Stimulated activated naive CD8-positive, alpha-beta T cell treated with anti-CD3 and anti-CD28 coated beads, Interleukin-15, Interleukin-2, amounts not matched to agents 100 U/mL and 50 U/mL, for 24 hours (primary cell): ENCODE results near the gene SKA3.
"Not testable (repeated sequence)": the region's sequence is repeated elsewhere in the genome, so short reads cannot be mapped to it uniquely, and the experiment has no call there.

Experiments
- ATAC-seq: fragments of 150-1000 bp; cut with Tn5 transposase; one replicate; pipeline ENCODE4 v1.10.0; 2021
- DNase-seq: peaks from one replicate; pipeline ENCODE4 v3.0.0; 2021

The SKA3 gene

DNA sequence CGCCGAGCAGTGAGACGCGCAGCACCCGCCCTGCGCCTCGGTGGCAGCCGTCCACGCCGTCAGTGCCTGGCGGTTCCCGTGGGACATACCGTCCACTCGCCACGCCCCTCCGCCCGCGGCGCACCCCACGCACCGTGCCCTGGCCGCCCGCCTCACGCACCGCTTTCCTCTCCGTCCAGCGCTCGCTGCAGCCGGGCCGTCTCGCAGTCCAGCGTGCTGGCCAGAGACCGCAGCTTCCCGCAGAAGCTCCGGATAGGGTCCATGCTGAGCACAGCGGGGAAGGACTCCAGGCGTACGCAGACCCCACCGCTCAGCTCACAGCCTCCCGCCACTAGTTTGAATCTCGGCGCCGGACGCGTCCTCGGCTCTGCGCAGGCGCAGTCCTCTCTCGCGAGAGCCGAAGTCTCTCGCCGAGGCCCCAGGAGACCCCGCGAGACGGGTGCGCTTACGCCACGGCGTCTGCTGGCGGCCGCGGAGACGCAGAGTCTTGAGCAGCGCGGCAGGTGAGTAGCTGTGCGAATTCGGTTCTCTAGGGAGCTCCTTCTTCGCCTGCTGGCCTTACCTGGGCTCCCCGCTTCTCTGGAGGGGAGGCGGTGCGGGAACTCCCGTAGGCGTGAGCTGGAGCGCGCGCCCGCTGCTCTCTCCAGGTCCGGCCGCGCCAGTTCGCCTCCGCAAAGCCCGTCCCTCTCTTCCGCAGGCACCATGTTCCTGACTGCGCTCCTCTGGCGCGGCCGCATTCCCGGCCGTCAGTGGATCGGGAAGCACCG lies at the start of gene SKA3, which contains the start of gene MRPL57:
Gene SKA3, minus strand, starts transcription at position 338 of the 767 bp plus-strand sequence. Its CDS starts 75 bp downstream, at position 263.
Gene MRPL57, plus strand, starts transcription at position 444 of the 767 bp plus-strand sequence. Its CDS starts 259 bp downstream, at position 703.
- DNase-seq (peak; percentile 94), ATAC-seq (peak; percentile 95)

DNA sequence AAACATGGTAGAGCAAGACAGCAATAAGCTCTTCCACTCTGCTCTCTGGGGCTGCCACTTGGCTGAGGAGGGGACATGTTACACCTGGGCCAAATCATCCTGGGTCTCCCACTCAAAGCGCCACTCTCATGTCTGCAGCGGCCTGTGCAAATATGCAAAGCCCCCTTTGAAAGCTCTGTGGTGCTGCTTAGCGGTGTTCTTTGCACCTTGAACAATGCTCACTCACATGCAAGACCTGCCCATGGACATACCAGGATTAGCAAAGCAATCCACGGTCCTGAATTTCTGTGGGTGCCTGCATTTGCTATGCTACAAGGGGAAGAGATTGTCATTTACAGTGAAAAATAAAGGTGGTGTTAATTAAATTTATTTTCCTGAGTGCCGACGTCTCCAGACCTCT lies 48.7 kb upstream of the SKA3 start:
- no peak for ATAC-seq

DNA sequence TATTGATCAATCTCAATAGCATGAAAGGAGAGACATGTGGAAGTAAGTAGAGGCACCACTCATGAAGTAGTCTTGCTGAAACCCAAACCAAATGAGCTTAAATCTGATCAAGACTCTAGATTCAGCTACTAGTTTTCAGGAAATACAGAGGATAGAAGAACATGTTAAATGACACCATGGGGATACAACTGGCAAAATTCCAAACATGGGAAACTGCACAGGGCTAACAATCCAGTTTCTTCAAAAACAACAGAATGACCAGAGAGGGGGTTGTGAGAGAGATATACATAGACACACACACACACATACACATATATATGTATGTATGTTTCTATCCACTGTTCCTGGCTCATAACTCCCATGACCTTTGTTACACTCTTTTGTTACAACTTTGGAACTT lies 44.9 kb upstream of the SKA3 start:
- DNase-seq (no peak), ATAC-seq (no peak)

More for the DNA sequence above, 48.7 kb upstream of the SKA3 start:
- no peak for DNase-seq

DNA sequence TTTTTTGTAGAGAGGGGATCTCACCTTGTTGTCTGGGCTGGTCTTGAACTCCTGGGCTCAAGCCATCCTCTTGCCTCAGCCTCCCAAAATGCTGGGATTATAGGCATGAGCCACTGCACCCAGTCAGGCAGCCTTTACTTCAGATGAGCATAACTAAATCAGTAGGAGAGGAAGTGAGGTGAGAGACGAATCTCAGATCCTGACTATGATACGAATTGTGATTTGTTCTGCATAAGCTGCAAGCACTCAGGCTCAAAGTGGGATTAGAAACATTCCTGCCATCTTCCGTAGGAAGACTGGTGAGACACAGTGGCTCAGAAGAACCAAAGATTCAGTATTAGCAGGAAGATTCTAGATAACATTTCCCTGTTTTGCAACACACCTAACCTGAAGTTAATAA lies 43.4 kb upstream of the SKA3 start:
- not testable (repeated sequence) for DNase-seq, ATAC-seq

DNA sequence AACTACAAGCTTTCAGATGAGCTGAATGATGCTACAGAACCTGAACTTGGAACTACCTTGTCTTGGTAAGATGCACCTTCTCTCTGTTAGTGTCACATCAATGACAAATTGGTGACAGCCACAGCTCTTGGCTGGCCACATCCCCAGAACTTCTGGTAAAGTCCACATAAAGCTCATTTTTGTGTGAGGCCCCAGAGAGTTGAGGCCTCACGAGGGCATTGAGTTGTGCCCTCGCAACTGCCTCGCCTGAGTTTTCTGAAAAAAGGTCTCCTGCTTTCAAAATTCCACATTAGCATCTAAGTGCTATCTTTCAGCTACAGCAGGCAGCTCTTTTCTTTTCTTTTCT lies 42.7 kb upstream of the SKA3 start:
- ATAC-seq (peak; percentile 43), DNase-seq (no peak)

DNA sequence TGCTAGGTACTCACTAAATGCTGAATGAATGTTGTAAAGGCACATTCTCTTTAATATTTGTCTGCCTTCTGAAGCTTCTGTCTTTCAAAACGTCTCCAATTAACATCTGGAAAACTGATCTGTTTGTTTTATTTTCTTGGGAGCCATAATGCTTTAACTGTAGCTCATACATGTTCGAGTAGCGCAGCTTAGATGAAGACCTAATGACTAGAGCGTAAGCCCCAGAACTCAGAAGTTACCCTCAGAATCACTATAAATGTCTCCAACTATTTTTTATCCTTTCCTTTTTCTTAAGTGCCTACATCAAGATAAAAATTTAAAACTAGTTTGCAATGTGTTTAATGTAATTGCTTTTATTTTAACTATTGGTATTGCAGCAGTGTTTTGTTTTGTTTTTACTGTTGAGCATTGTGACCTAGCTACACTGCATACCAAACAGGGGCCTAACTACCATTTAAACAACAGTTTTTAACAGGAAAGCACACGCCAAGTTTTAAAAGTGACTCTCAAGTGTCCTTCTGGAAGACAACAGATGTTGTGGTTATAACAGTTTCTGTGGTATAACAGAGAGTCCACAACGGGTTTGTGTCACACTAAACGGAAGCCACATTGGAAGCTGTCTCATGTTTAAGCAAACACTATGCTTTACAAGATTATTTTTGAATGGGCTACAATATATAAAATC lies 42.1 kb upstream of the SKA3 start:
- ATAC-seq (peak; percentile 82), DNase-seq (no peak)

DNA sequence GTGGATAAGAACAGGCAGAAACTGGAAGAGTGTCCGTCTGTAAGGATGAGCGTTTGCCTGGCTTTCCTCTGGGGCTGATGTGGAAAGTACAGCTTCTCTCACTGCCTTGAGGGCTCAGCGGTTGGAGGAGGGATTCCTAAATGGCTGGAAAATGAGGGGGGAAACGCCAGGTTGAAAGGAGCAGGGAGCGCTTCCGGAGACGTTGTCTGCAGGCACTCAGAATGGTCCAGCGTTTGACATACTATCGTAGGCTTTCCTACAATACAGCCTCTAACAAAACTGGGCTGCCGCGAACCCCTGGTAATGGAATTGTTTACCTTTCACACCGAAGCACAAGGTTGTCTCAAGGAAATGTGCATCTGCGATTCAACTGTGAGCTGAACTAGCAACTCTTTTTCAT lies 40.0 kb upstream of the SKA3 start:
- ATAC-seq (no peak), DNase-seq (no peak)

DNA sequence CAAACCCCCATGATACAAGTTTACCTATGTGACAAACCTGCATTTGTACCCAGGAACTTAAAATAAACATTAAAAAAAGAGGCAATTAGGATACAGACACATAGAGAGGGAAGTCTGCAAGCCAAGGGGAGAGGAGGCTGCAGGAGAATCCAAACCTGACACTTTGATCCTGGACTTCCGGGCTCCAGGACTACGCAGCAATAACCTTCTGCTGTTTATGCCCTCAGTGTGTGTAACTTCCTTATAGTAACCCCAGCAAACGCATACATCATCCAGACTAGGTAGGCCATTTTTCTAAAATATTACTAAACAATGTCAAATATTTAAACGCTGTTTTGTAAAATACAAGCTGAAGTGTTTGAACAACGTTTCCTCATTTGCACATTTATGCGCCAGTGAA lies 39.1 kb upstream of the SKA3 start:
- not testable (repeated sequence) for ATAC-seq, DNase-seq

DNA sequence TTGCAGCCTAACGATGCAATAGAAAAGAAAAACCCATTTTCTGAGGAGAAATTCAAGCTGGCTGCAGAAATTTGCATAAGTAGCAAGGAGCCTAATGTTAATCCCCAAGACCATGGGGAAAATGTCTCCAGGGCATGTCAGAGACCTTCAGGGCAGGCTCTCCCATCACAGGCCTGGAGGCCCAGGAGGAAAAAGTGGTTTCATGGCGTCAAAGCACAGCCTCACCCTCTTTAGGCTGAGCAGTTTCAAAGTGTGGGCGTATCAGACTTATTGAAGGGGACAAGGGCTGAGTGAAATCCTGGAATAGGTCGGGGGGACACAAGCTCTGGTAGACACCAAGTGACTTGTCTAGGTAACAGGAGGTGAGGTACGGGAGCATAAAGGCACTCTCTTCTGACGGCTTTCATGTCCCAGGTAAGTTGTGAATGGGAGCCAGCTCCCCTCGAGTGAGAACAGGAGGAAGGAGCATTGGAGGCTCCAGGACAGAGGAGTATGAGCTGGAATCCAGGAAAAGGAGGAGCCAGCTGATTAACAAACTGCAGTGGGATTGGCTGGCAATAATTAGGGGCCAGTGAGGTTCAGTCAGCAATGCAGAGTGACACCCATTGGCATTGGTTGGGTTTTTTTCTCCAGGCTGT lies 35.9 kb upstream of the SKA3 start:
- ATAC-seq (no peak), DNase-seq (no peak)

DNA sequence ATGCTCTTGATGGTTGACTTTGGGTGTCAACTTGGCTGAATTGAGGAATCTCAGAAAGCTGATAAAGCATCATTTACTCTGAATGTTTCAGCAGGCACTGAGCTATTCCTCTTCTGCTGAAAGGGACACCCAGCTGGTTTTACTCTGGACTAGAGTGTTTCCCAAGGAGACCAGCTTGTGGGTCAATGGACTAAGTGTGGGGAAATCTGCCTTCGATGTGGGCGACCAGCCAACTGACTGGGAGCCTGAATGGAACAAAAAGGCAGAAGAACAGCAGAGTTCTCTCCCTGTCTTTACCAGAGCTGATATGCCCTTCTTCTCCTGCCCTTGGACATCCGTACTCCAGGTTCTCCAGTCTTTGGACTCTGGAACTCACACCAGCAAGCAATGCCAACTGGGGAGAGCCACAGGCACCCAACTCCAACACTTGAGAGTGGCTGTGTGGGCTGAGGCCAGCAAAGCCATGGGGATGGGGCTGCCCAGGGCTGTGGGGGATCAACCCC lies 32.4 kb upstream of the SKA3 start:
- ATAC-seq: no peak
- no peak for DNase-seq

DNA sequence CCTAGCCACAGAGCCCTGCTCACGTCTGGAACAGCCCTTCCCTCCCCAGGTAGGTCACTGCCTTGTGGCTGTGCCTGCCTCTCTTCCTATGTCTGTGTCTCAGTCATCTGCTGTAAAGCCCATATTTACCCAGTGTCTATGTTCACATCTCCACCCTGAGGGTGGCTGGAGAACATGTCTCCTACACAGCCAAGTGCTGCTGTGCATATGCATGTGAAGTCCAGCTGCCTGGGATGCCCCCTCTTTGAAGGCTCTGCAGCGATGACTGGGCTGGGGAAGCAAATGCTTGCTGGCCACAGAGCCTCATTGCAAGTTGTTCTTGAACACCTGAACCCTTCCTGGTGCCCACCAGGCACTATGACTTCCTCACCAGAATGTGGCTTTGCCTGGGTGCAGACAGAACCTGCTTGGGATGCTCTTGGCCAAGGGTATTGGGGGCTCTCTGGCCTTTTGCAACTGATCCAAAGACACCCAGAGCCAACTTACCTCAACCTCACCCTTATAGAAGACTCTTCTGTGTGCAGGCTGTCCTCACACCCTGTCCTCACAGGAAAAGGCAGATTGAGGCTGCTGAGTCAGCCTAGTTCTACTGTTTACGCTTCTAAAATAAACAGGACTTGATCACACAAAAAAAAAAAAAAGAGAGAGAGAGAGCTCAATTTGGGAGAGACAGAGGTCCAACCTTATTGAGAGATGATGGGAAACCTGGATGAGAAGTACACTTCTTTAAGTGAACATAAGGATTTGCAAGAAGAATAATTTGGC lies 26.6 kb upstream of the SKA3 start:
- ATAC-seq (no peak), DNase-seq (no peak)

DNA sequence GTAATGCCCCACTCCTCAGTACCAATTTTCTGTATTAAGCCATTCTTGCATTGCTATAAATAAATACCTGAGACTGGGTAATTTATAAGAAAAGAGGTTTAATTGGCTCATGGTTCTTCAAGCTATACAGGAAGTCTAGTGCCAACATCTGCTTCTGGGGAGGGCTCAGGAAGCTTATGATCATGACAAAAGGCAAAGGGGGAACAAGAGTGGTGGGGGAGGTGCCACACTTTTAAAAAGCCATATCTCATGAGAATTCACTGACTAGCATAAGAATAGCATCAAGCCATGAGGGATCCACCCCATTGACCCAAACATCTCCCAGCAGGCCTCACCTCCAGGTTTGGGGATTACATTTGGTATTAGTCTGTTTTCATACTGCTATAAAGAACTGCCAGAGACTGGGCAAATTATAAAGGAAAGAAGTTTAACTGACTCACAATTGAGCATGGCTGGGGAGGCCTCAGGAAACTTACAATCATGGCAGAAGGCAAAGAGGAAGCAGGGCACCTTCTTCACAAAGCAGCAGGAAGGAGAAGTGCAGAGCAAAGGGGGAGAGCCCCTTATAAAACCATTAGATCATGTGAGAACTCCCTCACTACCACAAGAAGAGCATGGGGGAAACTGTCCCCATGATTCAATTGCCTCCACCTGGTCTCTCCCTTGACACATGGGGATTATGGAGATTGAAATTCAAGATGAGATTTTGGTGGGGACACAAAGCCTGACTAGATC lies 25.3 kb upstream of the SKA3 start:
- not testable (repeated sequence) for ATAC-seq, DNase-seq

DNA sequence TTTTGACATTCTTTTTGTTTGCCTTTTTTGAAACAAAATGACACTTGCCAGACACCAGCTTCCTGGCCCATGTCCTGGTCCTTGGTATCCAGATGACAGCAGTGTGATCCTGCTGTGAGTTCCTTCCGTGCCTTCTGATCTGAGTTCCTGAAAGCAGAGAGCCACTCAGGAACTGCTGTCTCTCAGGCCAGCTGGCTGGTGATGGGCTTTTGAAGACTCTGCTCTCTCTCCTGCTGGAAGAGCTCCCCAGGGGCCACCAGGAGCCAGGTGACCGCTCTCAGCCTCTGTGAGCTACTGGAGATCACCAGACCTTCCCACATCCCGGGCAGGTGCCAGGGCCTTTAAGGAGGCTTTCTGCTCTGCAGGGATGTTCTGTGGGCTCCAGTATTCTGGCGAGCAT lies 22.0 kb upstream of the SKA3 start:
- DNase-seq, ATAC-seq: not testable (repeated sequence)

DNA sequence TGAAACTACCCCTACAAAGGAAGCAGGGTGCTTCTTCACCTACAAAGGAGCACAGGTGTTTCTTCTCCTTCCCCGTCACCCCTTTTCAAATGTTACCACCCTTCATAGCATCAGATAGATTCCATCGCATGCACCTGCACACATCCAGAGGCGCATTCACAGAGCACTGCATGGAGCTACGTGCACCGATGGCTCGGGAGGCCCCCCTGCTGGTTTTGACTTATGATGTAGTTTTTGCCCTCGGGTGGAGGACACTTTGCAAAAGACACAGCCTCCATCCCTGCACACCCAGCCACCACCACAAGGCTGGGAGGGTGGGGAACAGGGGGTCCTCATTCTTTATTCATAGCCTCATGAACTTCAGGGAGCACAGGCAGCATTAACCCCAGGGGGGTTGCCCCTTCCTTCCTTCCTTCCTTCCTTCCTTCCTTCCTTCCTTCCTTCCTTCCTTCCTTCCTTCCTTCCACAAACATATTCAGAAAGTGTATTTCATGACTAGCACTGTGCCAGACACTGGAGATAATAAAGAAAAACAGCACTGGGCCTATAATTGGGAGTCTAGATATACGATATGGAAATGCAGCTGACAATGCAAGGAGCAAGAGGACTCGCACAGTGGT lies 21.4 kb upstream of the SKA3 start:
- not testable (repeated sequence) for DNase-seq, ATAC-seq

DNA sequence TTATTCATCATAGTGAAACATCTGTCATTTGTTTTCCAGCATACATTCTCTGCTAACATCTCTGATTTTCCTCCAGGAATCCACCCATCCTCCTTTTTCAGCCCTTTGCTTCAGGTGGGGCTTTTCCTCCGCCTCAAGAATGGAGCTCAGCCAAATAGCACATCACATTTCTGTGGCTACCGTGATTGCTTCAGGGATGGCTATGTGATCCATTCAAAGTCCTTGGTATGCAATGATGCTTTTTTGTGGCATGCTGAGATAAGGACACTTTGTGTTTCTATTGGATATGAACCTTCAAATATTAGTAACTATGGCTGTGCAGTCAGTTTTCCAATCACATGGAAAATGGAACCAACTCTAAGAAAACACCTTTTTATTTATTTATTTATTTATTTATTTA lies 18.4 kb upstream of the SKA3 start:
- DNase-seq, ATAC-seq: not testable (repeated sequence)

DNA sequence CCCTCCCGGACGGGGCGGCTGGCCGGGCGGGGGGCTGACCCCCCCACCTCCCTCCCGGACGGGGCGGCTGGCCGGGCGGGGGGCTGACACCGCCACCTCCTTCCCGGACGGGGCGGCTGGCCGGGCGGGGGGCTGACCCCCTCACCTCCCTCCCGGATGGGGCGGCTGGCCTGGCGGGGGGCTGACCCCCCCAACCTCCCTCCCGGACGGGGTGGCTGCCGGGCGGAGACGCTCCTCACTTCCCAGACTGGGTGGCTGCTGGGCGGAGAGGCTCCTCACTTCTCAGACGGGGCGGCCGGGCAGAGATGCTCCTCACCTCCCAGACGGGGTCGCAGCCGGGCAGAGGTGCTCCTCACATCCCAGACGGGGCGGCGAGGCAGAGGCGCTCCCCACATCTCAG lies 10.1 kb upstream of the SKA3 start:
- not testable (repeated sequence) for ATAC-seq, DNase-seq

DNA sequence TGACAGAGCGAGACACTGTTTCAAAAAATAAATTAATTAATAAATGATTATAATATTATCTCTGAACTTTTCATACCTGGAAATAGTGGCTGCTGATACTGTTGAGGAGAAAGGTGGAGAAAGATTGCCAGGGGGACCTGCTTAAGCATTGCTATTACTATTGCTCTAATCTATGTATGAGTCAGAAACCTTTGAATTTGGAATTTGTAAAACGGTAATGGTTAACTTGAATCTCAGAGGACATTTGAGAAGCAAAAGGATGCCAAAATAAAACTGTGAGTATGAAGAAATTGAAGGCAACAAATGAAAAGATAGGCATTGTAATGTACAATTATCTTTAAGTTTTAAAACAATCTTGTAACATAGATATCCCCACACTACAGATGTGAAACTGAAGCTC lies 5.3 kb upstream of the SKA3 start:
- DNase-seq (no peak), ATAC-seq (no peak)

DNA sequence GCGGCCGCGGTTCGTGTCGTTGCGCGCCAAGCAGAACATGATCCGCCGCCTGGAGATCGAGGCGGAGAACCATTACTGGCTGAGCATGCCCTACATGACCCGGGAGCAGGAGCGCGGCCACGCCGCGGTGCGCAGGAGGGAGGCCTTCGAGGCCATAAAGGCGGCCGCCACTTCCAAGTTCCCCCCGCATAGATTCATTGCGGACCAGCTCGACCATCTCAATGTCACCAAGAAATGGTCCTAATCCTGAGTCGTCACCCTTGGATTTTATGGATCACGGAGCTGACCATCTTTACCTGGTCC lies 581 bp upstream of the SKA3 start:
- ATAC-seq (peak; percentile 14), DNase-seq (no peak)

DNA sequence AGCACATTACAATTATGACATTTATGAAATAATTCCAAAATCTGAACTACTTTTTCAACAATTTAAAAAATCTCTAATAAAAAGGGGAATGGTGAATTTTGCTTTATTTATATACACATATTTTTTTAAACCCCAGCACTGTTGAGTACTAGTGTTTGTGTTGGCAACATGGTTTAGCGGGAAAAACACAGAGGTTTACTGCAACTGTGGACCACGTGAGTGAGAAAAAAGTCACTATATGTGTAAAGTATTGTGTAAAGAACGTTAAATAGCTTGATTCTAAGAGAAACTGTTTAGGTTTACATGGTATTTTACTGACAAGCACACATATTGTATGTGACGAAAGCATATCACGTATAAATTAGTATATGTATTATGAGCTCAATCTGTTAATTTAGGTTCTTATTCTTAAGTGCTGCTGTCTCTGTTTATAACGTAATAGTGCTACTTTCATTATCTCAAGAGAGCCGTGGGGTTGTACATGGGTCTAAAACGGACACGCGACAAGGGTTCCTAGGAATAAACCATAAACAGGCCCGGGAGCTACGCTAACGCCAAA lies 617 bp downstream of the SKA3 start:
- ATAC-seq (no peak), DNase-seq (no peak)

DNA sequence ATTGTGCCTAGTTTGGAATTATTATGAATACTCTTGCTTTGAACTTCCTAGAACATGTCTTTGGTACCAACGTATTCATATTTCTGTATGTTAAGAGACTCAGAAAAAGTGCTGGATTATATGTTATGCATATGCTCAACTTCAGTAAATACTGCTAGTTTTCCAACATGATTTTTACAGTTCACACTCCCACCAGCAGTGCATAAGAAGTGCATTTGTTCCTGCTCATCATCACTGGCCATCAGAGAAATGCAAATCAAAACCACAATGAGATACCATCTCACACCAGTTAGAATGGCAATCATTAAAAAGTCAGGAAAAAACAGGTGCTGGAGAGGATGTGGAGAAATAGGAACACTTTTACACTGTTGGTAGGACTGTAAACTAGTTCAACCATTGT lies 2.6 kb downstream of the SKA3 start:
- ATAC-seq, DNase-seq: not testable (repeated sequence)

DNA sequence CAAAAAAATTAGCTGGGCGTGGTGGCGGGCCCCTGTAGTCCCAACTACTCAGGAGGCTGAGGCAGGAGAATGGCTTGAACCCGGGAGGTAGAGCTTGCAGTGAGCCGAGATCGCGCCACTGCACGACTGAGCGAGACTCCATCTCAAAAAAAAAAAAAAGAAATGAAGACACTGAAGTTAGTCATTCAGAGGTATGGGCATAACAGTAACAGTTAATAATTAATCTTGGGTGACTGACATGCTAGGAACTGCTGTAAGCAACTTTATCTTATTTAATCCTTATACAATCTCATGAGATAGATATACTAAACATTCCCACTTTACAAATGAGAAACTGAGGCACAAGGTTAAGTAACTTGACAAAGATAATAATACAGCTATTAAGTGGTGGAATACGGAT lies 4.9 kb downstream of the SKA3 start:
- DNase-seq: no peak
- ATAC-seq: no peak
